Neuronal stem cell (in vitro differentiated cells): ENCODE measurements around the gene PITX3.

Experiments
- DNase-seq: peaks from one replicate; pipeline ENCODE4 v3.0.0-alpha.2; 2013; ENCODE audit warnings: low spot score
- H2AFZ ChIP-seq: one replicate; pipeline ENCODE4 v1.6.1; 2013; ENCODE audit warnings: mild to moderate bottlenecking, low read length, inconsistent platforms
- H2AK5ac ChIP-seq: 2 replicates; pipeline ENCODE4 v1.6.1; 2013; ENCODE audit warnings: low read depth, mild to moderate bottlenecking, inconsistent platforms, low read length, moderate library complexity, mixed read lengths
- H2BK120ac ChIP-seq: 2 replicates; pipeline ENCODE4 v1.6.1; 2013; ENCODE audit warnings: low read depth, mild to moderate bottlenecking, inconsistent platforms, low read length, moderate library complexity, mixed read lengths
- H2BK12ac ChIP-seq: one replicate; pipeline ENCODE4 v1.6.1; 2013; ENCODE audit warnings: low read length, inconsistent platforms
- H2BK15ac ChIP-seq: 2 replicates; pipeline ENCODE4 v1.6.1; 2013; ENCODE audit warnings: mild to moderate bottlenecking, low read length, inconsistent platforms, mixed read lengths
- H2BK5ac ChIP-seq: one replicate; pipeline ENCODE4 v1.6.1; 2013; ENCODE audit warnings: inconsistent platforms, mild to moderate bottlenecking, low read length, moderate library complexity
- H3K14ac ChIP-seq: one replicate; pipeline ENCODE4 v1.6.1; 2013; ENCODE audit warnings: low read length, inconsistent platforms
- H3K18ac ChIP-seq: 2 replicates; pipeline ENCODE4 v1.6.1; 2013; ENCODE audit warnings: low read length, inconsistent platforms
- H3K23ac ChIP-seq: 2 replicates; pipeline ENCODE4 v1.6.1; 2013; ENCODE audit warnings: low read depth, mild to moderate bottlenecking, mixed read lengths, low read length, inconsistent platforms; ENCODE audit not compliant: poor library complexity
- H3K27ac ChIP-seq: replicated peaks from 3 replicates; pipeline ENCODE4 v1.5.1; 2013; ENCODE audit warnings: low read length, inconsistent platforms
- H3K27me3 ChIP-seq, 3 experiments: 2 replicates each; pipeline ENCODE4 v1.6.1; 2013; ENCODE audit warnings: low read length in 3 of 3, mild to moderate bottlenecking in 2 of 3, inconsistent platforms in 1 of 3, low read depth in 1 of 3, mixed read lengths in 1 of 3, moderate library complexity in 1 of 3; ENCODE audit not compliant: control insufficient read depth in 3 of 3, insufficient read depth in 3 of 3
- H3K36me3 ChIP-seq, 2 donors: replicated peaks in 1 of 2; 2 replicates each; pipeline ENCODE4 v1.6.1; 2013; ENCODE audit warnings: low read length in 2 of 2; ENCODE audit not compliant: control insufficient read depth in 2 of 2, insufficient read depth in 2 of 2
- H3K4ac ChIP-seq: 2 replicates; pipeline ENCODE4 v1.6.1; 2013; ENCODE audit warnings: inconsistent platforms, mild to moderate bottlenecking, low read length, moderate library complexity
- H3K4me1 ChIP-seq, 2 donors: 1 replicate in 1 of 2; 2 replicates in 1 of 2; pipeline ENCODE4 v1.6.1; 2013; ENCODE audit warnings: low read length in 2 of 2, low read depth in 1 of 2; ENCODE audit not compliant: control insufficient read depth in 2 of 2, insufficient read depth in 1 of 2
- H3K4me2 ChIP-seq: one replicate; pipeline ENCODE4 v1.6.1; 2013; ENCODE audit warnings: mild to moderate bottlenecking, low read length, inconsistent platforms; ENCODE audit not compliant: insufficient read depth, poor library complexity, severe bottlenecking
- H3K4me3 ChIP-seq, 2 donors: 2 replicates each; pipeline ENCODE4 v1.5.1; 2013; ENCODE audit warnings: low read length in 2 of 2, mild to moderate bottlenecking in 2 of 2, inconsistent platforms in 1 of 2, moderate library complexity in 1 of 2
- H3K79me1 ChIP-seq: one replicate; pipeline ENCODE4 v1.6.1; 2013; ENCODE audit warnings: low read depth, mild to moderate bottlenecking, inconsistent platforms, low read length, moderate library complexity
- H3K9ac ChIP-seq: one replicate; pipeline ENCODE4 v1.6.1; 2013; ENCODE audit warnings: mild to moderate bottlenecking, low read depth, low read length, inconsistent platforms; ENCODE audit not compliant: poor library complexity
- H3K9me3 ChIP-seq, 2 donors: replicated peaks in 1 of 2; 2 replicates each; pipeline versions ENCODE3 to v1.6.1; 2013; ENCODE audit warnings: low read length in 2 of 2, mild to moderate bottlenecking in 2 of 2, inconsistent platforms in 1 of 2, low read depth in 1 of 2, mixed read lengths in 1 of 2, moderate library complexity in 1 of 2; ENCODE audit not compliant: control insufficient read depth in 2 of 2, insufficient read depth in 1 of 2
- H4K8ac ChIP-seq: one replicate; pipeline ENCODE4 v1.6.1; 2013; ENCODE audit warnings: low read depth, mild to moderate bottlenecking, inconsistent platforms, low read length, moderate library complexity
- H4K91ac ChIP-seq: one replicate; pipeline ENCODE4 v1.6.1; 2013; ENCODE audit warnings: low read length, low read depth, mild to moderate bottlenecking, inconsistent platforms; ENCODE audit not compliant: poor library complexity
- WGBS, 2 donors: extraction: QIAGEN DNeasy Blood & Tissue Kit; methylation state at CpG; one replicate each; pipeline ENCODE4 v1.1.7; 2013; ENCODE audit warnings: missing lambda C conversion rate in 2 of 2, mixed read lengths in 1 of 2; ENCODE audit not compliant: insufficient read length in 2 of 2, insufficient replicate concordance in 1 of 2; ENCODE audit errors: extremely low coverage in 2 of 2; 5-methylcytosine and 5-hydroxymethylcytosine counted together

PITX3 gene

DNA sequence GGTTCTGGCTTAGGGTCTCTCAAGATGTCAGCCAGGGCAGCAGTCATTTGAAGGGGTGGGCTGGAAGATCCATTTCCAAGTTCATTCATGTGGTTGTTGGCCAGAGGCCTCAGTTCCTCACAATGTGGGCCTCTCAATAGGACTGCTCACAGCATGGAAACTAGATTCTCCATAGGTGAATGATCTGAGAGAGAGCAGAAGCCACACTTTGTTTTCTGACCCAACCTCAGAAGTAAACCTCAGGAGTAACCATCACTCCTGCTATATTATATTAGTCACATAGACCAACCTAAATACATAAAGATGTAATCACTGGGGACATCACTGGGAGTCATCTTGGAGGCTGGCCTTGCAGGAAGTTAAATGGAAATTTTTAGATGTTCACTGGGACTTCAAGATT, 46.2 kb upstream of the PITX3 start:
- no peak overlapping the region for H4K8ac ChIP-seq
- H2BK120ac ChIP-seq = no peak overlapping the region
- no peak overlapping the region for H2BK15ac ChIP-seq
- H3K27ac ChIP-seq = no peak overlapping the region
- no peak overlapping the region for H3K14ac ChIP-seq
- H2BK5ac ChIP-seq = no peak overlapping the region
- no peak overlapping the region for H3K18ac ChIP-seq
- no peaks in the 10 kb centered on the region for H3K27me3 ChIP-seq
- no peak overlapping the region for H4K91ac ChIP-seq
- no peak overlapping the region for H2AK5ac ChIP-seq
- H2BK12ac ChIP-seq = no peak overlapping the region
- no peak overlapping the region for H3K4ac ChIP-seq
- no peaks in the 10 kb centered on the region for H3K36me3 ChIP-seq
- H3K23ac ChIP-seq = no peak overlapping the region
- no peak overlapping the region for H3K9ac ChIP-seq
- no peaks in the 10 kb centered on the region for H3K9me3 ChIP-seq
- H2AFZ ChIP-seq = no peak overlapping the region
- H3K4me3 ChIP-seq = no peak overlapping the region
- H3K4me1 ChIP-seq = no peaks in the 10 kb centered on the region
- DNase-seq = no peak
- H3K79me1 ChIP-seq = no peaks in the 10 kb centered on the region
- H3K4me2 ChIP-seq = no peak overlapping the region

DNA sequence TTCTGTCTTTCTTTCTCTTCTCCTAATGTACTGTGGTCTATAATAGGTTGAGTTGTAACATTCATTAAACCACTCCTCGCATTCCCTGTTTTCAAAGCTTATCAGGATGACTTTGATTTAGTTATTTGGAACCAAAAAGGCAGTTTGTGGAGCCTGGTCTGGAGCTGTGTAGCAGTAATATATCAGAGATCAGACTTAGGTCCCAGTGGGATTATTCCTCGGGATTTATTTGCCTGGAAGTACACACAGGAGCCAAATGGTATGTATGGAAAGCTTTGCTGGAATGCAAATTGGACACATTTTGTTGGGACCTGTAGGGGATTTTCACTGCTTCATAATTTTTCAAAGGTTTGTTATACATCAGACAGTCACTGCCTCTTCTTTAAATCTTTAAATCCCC, 44.9 kb upstream of the PITX3 start:
- no peak overlapping the region for H4K8ac ChIP-seq
- no peak overlapping the region for H3K4ac ChIP-seq
- H3K79me1 ChIP-seq = no peaks in the 10 kb centered on the region
- H3K27ac ChIP-seq = no peak overlapping the region
- no peak for DNase-seq
- H3K4me1 ChIP-seq = no peaks in the 10 kb centered on the region
- H3K14ac ChIP-seq = no peak overlapping the region
- no peak overlapping the region for H3K4me3 ChIP-seq
- H2BK5ac ChIP-seq = no peak overlapping the region
- no peak overlapping the region for H2AK5ac ChIP-seq
- no peak overlapping the region for H3K18ac ChIP-seq
- H2AFZ ChIP-seq = no peak overlapping the region
- H3K27me3 ChIP-seq = no peaks in the 10 kb centered on the region
- no peaks in the 10 kb centered on the region for H3K9me3 ChIP-seq
- no peak overlapping the region for H4K91ac ChIP-seq
- no peak overlapping the region for H2BK15ac ChIP-seq
- H3K4me2 ChIP-seq = no peak overlapping the region
- no peaks in the 10 kb centered on the region for H3K36me3 ChIP-seq
- WGBS, 2 donors = no CpG with 5 or more reads among the region's 2 CpGs
- H2BK12ac ChIP-seq = no peak overlapping the region
- no peak overlapping the region for H3K23ac ChIP-seq
- H3K9ac ChIP-seq = no peak overlapping the region
- no peak overlapping the region for H2BK120ac ChIP-seq

DNA sequence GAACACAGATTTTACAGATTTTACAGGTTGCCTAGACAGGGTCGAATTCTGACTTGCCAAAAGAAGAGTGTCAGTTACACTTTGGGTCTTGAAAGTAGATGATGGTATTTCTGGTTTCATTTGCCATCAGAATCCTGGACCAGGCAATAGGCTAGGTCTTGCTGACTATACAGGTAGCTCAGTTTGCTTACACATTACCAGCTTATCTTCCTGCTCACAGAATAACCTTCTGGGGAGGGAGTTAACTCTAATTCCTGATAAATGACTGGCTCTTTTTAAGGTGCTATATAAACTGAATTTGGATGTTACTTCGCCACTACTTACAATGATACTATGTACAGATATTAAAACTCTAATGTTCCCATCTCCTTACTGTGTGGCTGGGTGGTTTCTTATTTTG, 43.8 kb upstream of the PITX3 start:
- no peak for DNase-seq
- H2BK12ac ChIP-seq = no peak overlapping the region
- WGBS, 2 donors = no CpG with 5 or more reads among the region's 2 CpGs
- no peak overlapping the region for H3K4me3 ChIP-seq
- H3K18ac ChIP-seq = no peak overlapping the region
- no peaks in the 10 kb centered on the region for H3K36me3 ChIP-seq
- H3K79me1 ChIP-seq = no peaks in the 10 kb centered on the region
- no peak overlapping the region for H3K9ac ChIP-seq
- H2AFZ ChIP-seq = no peak overlapping the region
- H2BK5ac ChIP-seq = no peak overlapping the region
- no peak overlapping the region for H2AK5ac ChIP-seq
- no peak overlapping the region for H2BK120ac ChIP-seq
- peaks cover 0 to 7% of the 10 kb centered on the region in 2 donors for H3K4me1 ChIP-seq
- H3K27ac ChIP-seq = no peak overlapping the region
- no peak overlapping the region for H3K14ac ChIP-seq
- no peaks in the 10 kb centered on the region for H3K9me3 ChIP-seq
- no peaks in the 10 kb centered on the region for H3K27me3 ChIP-seq
- no peak overlapping the region for H2BK15ac ChIP-seq
- H3K4ac ChIP-seq = no peak overlapping the region
- no peak overlapping the region for H3K4me2 ChIP-seq
- no peak overlapping the region for H3K23ac ChIP-seq
- H4K91ac ChIP-seq = no peak overlapping the region
- no peak overlapping the region for H4K8ac ChIP-seq

- H2AK5ac ChIP-seq = no peak overlapping the region
- H3K9ac ChIP-seq = no peak overlapping the region
- no peak overlapping the region for H3K4me3 ChIP-seq
- no peak overlapping the region for H2AFZ ChIP-seq
- no peak overlapping the region for H3K23ac ChIP-seq
- H4K91ac ChIP-seq = no peak overlapping the region
- no peak overlapping the region for H2BK15ac ChIP-seq
- DNase-seq = no peak
- H2BK120ac ChIP-seq = no peak overlapping the region
- H3K27me3 ChIP-seq = no peaks in the 10 kb centered on the region
- no peak overlapping the region for H2BK5ac ChIP-seq
- H3K14ac ChIP-seq = no peak overlapping the region
- H3K4ac ChIP-seq = no peak overlapping the region
- H3K27ac ChIP-seq = no peak overlapping the region
- no peak overlapping the region for H3K4me2 ChIP-seq
- no peak overlapping the region for H4K8ac ChIP-seq
- H3K18ac ChIP-seq = no peak overlapping the region
- peaks cover 0 to 9% of the 10 kb centered on the region in 2 donors for H3K4me1 ChIP-seq
- H3K36me3 ChIP-seq = no peaks in the 10 kb centered on the region
- WGBS, 2 donors = no CpG with 5 or more reads among the region's 2 CpGs
- no peaks in the 10 kb centered on the region for H3K9me3 ChIP-seq
- H3K79me1 ChIP-seq = no peaks in the 10 kb centered on the region
- H2BK12ac ChIP-seq = no peak overlapping the region
These were observed 43.2 kb upstream of the PITX3 start for GRCh38 chr10:102284531-102284930.
